ENCODE measurements around the gene APMAP.

The APMAP gene

DNA sequence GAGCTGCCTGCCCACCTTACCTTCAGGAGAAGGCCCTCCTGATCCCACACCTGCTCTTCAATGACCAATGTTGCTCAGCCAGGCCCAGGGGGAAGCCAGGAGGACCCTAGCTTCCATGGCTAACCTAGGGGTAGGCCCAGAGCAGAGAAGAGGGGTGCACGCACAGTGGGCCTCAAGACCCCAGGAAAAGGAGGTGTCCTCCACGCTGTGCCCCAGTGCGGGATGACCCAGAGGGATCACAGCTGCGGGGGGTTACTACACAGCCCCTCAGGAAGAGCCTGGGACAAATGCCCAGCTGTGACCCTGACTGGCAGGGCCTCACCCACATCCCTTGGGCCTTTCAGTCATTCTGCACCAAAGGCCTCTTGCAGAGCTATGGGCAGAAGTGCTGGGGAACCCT, 31.6 kb upstream of the APMAP start:
- no peak for DNase-seq

DNA sequence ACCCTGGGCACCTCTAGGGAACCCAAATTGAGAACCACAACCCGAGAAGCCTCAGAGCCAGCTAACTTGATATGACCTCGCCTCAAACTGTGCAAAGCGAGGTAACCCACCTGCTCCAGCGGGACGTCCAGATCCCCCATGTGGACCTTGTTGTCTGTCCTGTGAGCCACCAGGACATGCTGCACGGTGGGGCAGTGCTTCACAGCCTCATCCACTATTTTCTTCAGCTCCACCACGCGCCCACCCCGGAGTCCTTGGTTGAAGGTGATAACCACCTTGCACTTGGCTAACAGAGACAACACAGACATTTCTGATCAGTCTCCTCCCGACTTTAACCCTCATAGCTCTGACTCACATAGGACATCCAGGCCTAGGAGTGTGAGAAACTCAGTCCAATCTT, 30.8 kb upstream of the APMAP start:
- no peak for DNase-seq

DNA sequence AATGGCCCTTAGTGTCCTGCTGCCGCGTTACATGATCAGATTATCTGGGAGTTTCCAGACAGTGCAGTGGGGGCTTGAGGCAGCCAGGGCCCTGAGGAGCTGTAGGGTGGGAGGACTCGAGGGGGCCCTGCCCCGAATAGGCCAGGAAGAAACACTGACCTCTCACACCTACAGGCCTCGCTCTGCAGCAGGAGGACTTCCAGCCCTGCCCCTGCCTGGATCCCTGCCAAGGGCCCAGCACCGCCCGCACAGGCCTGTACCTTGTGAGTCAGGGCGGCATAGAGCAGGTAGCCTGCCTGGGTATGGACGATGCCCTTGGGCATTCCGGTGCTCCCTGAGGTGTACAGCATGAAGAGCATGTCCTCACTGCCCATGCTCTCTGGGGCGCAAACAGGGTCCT, 30.1 kb upstream of the APMAP start:
- DNase-seq = no peak

DNA sequence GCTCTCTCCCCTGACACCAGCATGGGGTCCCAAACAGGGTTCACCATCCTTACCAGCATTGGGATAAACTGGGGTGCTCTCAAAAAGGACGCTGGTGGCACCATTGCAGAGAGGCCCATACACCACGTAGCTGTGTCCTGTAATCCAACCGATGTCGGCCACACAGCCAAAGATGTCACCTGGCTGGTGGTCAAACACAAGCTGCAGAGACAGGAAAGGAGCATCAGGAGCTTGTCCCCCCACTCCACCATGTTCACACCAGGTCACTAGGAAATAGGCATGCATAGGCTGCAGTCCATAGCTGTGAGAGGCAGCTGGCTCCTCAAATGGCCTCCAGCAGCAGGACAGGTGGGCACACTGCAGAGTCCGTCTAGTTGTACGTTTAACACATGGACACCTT, 28.8 kb upstream of the APMAP start:
- DNase-seq = no peak

DNA sequence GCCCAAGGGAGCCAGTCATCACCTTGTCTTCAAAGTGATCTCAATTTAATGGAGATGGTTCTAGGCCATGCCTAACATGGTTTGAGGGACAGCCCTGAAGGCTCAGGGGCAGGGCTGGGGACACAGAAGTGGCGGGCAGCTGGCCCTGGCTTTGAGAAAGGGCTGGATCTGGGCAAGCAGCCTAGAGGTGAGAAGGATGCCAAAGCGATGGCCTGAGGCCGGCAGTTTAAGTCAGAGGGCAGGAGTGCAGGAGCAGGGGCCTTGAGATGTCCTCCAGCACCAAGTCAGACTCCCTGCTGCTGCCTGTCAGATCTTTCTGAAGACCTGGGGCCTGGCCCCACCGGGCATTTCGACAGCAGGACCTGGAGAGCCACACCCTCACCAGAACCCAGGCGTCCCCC, 28.4 kb upstream of the APMAP start:
- no peak for DNase-seq

DNA sequence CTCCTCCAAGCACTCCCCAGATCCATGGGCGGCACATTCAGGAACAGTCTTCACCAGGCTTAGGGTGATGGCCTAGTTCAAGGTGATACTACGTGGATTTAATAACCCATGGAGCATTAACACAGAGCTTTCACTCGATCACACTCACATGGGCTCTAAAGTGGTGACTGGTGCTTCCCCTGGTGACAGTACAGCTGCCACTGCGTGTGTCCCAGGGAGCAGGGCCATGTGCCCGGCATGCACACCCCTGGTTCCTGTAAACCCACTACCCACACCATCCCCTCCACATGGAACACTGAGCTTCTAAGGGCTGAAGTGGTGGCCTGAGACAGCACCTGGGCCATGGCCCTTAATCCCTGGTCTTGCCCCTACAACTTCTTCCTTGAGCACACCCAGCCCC, 27.8 kb upstream of the APMAP start:
- DNase-seq = no peak

DNA sequence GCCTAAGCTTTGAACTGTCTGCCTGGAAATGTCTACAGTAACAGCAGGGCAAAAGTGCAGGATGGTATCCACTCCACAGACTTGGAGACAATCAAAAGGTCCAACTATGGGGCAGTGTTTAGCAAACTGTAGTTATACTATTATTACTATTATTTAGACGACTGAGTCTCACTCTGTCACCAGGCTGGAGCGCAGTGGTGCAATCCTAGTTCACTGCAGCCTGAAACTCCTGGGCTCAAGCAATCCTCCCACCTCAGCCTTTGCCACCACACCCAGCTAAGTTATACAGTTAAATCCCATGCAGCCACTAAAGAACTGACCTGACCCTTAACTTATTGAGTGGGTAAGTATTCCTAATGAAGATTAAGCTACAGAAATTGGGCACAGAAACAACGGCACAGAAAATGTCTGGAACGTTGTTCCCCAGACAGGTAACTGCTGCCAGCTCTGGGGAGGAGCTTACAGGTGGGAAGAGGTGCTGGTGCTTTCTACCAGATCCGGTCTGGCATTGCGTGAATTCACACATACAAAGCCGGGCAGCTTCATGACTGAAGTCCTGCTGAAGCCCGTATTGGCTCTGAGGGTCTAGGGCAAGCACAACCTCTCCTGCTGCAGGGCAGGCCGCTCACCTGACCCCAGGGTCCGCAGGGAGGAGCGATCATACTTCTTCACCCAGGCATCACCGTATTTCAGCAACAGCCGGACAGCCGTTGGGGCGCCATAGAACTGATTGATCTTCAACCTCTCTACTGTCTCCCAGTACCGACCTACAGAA, 27.0 kb upstream of the APMAP start:
- no peak for DNase-seq

DNA sequence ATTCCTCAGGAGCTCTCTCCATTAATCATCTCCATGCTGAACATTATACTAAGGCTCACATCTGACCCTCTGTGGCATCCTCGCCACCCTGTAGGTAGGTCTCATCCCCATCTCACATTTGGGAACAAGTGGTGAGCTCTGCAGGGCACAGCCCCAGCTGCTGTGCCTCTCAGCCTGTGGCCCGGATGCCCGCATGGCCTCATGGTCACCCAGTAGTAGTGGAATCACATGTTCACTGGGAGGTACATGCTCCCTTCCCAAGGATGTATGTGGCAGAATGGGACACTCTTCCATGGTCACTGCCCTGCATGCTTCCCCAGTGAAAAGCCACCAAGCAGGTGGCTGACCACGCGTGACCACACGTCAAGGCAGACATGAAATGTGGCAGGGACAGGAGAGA, 26.3 kb upstream of the APMAP start:
- DNase-seq = no peak

DNA sequence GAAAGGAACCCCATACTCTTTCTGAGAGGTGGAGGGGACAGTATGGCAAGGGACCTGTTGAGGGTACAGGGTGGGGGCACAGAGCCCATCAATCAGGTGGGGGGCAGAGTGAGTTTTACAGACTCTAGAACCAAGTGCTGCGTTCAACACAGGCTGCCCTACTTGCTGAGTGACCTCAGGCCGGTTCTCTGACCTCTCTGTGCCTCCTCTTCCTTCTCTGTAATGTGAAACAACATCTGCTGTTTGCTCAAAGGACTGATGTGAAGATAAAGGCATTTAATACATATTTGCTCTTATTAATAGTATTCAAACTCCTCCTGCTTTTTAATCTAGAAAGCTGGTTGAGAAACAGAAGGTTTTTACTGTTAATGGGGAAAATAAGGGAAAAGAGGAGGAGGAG, 25.9 kb upstream of the APMAP start:
- no peak for DNase-seq

DNA sequence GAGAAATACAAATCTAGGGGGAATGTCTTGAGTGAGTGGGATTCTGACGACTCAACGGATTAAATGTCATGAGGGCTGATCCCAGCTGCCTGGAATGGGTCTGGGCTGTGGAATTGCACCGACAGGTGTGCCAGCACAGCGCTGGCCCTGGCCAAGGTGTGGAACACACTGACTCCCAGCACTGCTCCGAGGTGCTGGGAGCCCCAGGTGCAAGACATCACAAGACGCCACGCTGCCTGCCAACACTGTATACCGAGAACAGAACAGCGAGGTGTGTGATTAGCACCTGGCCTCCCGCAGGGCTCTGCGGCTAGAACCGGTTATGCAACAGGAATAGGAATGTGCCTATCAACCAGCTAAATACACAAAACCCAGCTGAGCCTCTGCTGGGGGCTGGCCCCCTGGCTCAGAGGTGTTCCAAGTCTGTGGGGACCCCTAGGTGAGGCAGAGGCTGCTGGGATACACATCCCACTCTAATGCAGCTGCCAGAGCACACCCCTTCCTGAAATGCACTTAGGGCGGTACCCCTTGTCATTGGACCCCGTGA, 24.8 kb upstream of the APMAP start:
- DNase-seq = no peak

DNA sequence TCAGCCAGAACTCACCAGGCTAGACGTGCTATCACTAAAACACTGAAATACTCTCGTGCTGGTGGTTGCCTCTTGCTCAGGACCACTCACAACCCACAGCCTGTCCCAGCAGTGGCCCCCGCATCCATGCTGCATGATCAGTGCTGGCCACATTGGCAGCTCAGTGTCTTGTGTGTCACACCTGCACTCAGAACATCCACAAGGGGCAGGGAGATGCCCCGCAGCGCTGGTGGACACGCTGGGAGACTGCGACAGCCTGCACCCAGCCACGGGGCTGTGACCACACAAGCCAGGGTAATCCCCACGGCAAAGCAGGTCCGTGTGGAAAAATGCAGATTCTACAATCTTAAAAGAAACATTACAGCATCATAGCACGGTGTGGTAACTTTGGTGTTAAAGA, 23.9 kb upstream of the APMAP start:
- DNase-seq = no peak

DNA sequence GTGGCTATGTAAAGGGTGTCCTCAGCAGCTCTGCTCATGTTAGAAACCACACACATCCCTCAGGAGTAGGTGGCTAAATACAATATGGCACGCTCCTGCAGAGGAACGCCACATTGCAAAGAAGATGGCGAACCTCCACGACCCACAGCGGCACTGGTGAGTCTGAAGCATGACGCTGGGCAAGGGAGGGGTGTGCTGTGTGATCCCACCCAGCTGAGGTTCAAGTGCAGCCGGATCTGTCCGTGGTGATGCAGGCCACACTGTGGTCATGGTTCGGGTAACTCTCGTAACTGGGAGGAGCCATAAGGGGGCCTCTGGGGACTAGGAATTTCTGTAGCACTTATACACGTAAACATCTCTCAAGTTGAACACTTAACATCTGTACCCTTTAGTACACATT, 23.4 kb upstream of the APMAP start:
- DNase-seq = no peak

DNA sequence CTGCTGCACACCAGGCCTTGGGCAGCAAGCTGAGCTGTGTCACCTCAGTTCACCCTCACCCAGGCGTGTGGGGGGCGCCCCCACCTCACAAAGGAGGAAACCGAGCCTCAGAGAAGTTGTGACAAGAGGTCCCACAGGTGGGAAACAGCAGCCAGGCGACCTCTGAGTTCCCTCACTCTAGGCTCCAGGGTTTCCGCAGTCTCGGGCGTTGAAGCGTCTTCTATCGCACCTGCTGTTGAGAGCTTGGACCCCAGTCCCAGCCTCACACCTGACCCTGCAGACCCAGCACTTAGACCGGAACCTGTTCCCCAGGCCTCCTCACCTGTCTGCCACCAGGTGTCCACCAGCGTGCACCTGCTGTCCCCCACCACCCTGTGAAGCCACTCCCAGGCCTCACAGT, 22.3 kb upstream of the APMAP start:
- DNase-seq = no peak

DNA sequence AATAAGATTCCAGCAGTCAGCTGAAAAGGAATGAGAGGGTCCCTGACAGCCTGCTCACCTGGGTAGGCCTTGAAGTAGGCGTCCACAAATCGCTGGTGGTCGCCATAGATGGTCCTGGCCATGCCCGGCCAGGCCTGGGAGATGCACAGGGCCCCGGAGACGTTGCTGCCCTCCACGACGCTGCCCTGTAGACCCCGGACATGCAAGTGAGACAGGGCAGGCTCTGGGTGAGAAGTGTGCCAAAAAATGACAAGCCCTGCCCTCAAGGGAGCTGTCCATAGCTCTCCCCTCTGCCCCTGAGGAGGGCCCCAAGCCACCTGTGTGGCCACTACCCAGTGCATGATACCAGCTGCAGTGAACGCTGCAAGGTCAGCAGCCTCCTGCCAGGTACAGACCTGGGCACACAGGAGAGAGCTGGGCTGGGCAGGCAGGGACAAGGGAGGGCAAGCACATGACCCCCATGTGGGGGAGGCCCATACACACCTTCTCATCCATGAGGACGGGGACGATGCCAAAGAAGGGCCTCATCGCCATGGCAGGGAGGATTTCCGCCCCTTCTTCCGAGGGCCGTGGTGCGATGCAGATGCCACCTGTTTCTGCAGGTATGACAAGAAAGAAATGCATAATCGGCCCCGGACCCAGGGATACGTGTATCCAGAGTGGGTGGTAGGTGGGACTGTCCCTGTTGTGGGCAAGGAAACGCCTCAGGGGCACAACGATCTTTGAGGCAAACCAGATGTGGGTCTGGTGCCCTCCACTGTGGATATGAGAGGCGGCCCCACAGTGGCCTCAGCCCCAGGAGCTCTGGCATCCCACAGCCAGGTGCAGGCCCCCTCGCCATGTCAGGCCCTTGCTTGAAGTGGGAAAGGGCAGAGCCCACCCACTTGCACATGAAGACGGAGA, 21.2 kb upstream of the APMAP start:
- no peak for DNase-seq

DNA sequence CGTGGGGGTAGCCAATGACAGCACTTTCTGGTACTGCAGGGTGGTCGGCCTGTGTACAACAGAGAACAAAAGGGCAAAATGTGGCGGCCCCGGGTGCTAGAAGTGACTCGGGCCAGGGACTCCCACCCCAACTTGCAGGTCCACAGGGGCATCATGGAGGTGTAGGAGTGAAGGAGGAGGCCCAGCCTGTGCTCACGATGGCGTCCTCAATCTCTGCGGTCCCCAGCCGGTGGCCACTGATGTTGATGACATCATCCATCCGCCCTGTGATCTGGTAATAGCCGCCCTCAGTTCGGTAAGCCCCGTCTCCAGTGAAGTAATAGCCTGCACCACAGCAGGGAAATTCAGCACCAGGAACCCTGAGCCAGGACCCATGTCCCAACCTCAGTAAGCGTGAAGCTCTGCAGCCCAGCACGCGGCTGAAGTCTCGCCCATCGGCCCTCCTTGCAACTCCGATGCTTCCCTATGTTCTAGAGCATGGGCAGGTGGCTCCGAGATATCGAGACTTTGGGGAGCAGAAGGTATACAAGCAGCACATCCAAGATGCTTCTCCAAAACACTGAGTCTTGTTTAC, 20.2 kb upstream of the APMAP start:
- no peak for DNase-seq

DNA sequence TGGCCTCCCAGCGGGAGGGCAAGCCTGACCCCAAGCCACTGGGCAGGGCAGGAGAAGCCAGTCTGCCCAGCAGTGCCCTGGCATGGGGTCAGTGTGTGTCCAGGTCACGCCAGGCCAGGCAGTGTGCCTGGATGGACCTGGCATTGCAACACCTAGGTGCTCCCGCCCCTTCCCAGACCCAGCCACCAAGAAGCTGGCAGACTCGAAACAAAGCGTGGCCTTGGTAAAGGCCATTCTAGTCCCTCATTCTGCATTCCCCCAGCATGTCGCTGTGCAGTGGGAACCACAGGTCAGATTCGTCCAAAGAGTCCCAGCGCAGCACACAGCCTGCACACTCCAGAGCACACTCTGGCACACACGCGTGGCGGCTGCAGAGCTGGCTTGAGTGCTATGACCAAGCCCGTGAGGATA, 19.3 kb upstream of the APMAP start:
- DNase-seq = no peak

DNA sequence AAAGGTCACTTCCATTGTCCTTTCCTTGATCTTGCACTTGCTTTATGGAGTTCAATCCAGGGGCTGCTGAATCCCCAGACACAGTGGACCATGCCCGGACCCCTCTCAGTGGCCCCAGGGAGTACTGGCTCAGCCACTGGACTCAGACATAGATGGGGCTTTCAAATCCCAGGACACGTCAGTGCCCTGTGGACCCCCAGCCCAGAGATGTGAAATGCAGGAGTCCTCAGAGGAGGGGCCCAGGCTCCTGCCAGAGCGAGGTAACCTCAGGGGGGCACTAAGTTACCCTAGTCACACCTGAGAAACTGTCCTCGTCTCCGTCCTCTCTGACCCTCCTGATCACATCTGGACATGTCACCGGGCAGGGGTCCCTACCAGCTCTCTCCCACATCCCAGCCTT, 18.7 kb upstream of the APMAP start:
- DNase-seq = no peak

DNA sequence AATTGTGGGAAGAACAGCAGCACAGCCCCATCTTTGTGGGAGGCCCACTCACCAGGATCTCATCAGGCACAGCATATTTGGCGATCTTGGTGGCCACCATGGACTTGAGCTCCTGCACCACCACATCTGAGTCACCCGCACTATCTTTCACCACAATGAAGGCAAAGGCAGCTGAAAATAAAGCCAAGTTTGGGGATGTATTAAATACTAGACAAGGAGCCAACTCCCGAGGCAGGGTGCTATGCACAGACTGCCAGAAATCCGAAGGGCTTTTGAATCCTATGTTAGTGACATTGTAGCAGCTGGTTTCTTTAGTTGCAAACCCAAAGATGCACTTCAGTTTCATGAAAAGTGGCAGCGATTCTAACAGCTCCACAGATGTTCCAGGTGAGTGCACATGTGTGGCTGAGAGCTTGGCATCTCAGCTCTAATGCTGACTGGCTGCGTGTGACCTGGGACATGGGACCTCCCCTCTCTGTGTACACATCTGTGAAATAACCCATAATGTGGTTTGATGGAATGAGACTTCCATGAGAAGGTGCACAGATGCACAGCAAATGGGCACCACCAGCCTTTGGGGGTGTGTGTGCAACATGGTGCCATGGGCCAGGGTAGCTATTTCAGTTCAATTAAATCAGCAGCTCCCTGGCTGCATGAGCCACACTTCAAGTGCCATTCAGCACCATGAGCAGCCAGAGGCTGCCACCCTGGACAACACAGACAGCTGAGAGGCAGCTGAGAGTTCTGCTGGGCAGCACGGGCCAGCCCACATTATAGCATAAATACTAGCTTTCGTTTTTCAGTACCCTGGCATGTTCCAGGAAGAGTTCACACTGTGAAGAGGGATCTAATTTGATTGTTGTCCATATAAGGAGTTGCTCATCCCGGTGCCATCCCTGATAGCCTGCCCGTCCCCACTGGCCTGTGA, 16.9 kb upstream of the APMAP start:
- DNase-seq = no peak

DNA sequence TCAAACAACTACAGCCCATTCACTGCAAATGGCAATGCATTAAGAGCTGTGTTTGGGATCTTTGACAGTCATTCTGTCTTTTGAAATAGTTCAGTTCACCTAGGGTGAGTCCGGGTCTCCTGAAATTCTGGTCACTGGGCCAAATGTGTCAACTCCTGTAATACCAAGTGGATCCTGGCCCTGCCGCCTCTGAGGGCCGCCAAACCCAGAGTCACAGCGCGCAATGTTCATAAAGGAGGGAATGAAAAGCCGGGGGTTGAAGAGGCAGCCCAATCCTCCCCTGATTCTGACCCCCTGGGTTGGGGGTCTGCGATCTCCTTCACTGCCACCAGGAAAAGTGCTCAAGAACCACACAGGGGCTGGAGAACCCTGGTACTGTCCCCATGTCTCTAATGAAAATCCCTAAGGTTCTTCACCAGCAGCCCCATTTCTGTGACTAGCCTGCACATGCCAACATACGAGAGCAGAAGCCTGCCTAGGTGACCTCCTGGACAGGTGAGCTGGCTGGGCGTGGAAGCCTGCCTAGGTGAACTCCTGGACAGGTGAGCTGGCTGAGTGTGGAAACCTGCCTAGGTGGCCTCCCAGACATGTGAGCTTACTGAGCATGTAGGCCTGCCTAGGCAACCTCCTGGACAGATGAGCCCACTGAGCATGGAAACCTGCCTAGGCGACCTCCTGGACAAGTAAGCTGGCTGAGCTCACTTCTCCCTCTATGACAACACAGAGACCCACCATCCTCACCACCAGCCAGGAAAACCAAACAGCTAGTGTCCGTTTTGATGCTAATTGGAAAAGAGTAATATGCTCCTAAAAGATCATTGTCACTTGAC, 16.1 kb upstream of the APMAP start:
- DNase-seq = no peak

DNA sequence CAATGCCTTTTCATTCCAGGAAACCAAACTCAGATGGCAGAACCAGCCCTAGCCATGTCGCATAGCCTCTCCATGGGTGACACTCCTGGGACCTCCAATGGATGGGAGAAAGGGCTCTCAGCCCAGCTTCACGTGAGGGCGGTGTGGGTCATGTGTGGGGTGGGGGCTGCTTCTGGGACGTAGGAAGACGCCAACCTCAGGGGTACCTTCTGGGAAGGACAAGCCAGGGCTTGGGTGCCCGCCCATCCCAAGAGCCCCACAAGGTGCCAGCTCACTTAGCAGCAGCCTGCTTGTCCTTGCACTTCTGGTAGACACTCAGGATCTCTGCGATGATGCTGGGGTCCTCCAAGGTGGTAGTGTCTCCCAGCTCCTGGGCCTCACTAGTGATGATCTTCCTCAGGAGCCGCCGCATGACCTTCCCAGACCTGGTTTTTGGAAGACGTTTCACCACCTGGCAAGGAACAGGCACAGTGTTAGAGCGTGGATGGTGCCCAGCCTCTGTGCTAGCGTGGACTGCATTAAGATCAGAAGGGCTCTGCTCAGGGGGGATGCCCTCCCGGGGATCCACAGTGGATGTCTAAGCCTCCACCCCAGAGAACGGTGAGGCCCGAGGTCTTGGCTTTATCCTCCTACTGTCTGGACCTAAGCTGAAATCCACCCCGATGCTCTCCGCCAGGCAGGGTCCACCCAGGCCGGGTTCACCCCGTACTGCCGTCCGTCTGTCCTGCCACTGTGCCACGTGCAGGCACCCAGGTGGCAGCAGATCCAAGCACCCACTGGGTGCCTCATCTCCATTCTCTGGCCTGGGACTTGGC, 15.1 kb upstream of the APMAP start:
- no peak for DNase-seq

All from T-helper 9 cell (primary cell).